ENCODE results near the gene GALNT2.

GALNT2 gene

GRCh38 chr1:230243583-230244353, 176.7 kb downstream of the GALNT2 start:
- no peak for TF ChIP-seq CTCF (conservative IDR thresholded peaks at IDR 0.05)
- H3K27ac ChIP-seq = no peak overlapping the region

- no peak for TF ChIP-seq CTCF (conservative IDR thresholded peaks at IDR 0.05)
- no peak overlapping the region for H3K27ac ChIP-seq
These were observed 179.5 kb downstream of the GALNT2 start for GRCh38 chr1:230246551-230246950.

- no peak overlapping the region for H3K27ac ChIP-seq
- no peak for TF ChIP-seq CTCF (conservative IDR thresholded peaks at IDR 0.05)
These were observed 181.2 kb downstream of the GALNT2 start for GRCh38 chr1:230248016-230248888.

- no peak for TF ChIP-seq CTCF (conservative IDR thresholded peaks at IDR 0.05)
These were observed 181.8 kb downstream of the GALNT2 start for GRCh38 chr1:230248889-230249270.

GRCh38 chr1:230249695-230250480, 182.8 kb downstream of the GALNT2 start:
- H3K27ac ChIP-seq = no peak overlapping the region

More at GRCh38 chr1:230248889-230249270, 181.8 kb downstream of the GALNT2 start:
- no peak overlapping the region for H3K27ac ChIP-seq

GRCh38 chr1:230250666-230251065, 183.6 kb downstream of the GALNT2 start:
- no peak overlapping the region for H3K27ac ChIP-seq
- TF ChIP-seq CTCF (conservative IDR thresholded peaks at IDR 0.05) = no peak

More at GRCh38 chr1:230249695-230250480, 182.8 kb downstream of the GALNT2 start:
- no peak for TF ChIP-seq CTCF (conservative IDR thresholded peaks at IDR 0.05)
